ENCODE results near the gene CSF1.

Gene CSF1

GRCh38 chr1:109898842-109899241 lies 11.8 kb upstream of the CSF1 start:
- Mint-ChIP-seq H3K4me3 (no peak overlapping the region), H3K27ac (ENCODE audit: low read depth) (no peak overlapping the region), H3K4me1 (no peaks in the 10 kb centered on the region), H3K9me3 (no peaks in the 10 kb centered on the region), H3K36me3 (ENCODE audit: insufficient read depth) (no peaks in the 10 kb centered on the region), H3K27me3 (no peaks in the 10 kb centered on the region)
- no peak for ATAC-seq (replicated peaks; ENCODE audit: extremely low read depth, poor library complexity, severe bottlenecking)
- DNase-seq (ENCODE audit: low spot score in 2 of 2): no peak

DNA sequence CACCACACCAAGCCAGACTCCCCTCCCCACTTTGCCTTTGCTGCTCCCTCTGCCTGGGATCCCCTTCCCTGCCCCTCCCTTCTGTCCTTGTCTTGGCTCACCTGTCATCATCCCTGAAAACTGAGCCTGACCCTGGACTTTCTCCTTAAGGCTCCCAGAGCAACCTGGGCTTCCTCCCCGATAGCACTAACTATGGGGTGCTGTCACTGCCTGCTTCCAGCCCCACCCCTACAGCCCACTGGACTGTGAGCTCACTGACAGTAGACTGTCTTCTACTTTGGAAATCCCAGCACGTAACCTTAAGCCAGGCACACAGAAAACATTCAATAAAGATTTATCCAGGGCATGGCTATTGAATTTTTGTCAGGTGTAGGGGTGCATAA lies 9.5 kb upstream of the CSF1 start:
- Mint-ChIP-seq H3K27ac (ENCODE audit: low read depth) (no peak overlapping the region), H3K4me1 (peaks cover 7% of the 10 kb centered on the region), H3K27me3 (no peaks in the 10 kb centered on the region), H3K9me3 (no peaks in the 10 kb centered on the region), H3K36me3 (ENCODE audit: insufficient read depth) (no peaks in the 10 kb centered on the region), H3K4me3 (no peak overlapping the region)
- no peak for DNase-seq (ENCODE audit: low spot score in 2 of 2)
- ATAC-seq (replicated peaks; ENCODE audit: extremely low read depth, poor library complexity, severe bottlenecking): no peak

GRCh38 chr1:109901524-109902145 lies 9.0 kb upstream of the CSF1 start:
- Mint-ChIP-seq H3K27ac (ENCODE audit: low read depth) (no peak overlapping the region), H3K36me3 (ENCODE audit: insufficient read depth) (no peaks in the 10 kb centered on the region), H3K4me3 (no peak overlapping the region), H3K9me3 (no peaks in the 10 kb centered on the region), H3K27me3 (no peaks in the 10 kb centered on the region), H3K4me1 (peaks cover 12% of the 10 kb centered on the region)
- DNase-seq (ENCODE audit: low spot score in 2 of 2) (no peak), ATAC-seq (replicated peaks; ENCODE audit: extremely low read depth, poor library complexity, severe bottlenecking) (no peak)

GRCh38 chr1:109902204-109902985 lies 8.3 kb upstream of the CSF1 start:
- H3K27ac Mint-ChIP-seq (ENCODE audit: low read depth): no peak overlapping the region
- H3K27me3 Mint-ChIP-seq: no peaks in the 10 kb centered on the region
- H3K36me3 Mint-ChIP-seq (ENCODE audit: insufficient read depth): no peaks in the 10 kb centered on the region
- no peak for DNase-seq (ENCODE audit: low spot score in 2 of 2)
- H3K4me3 Mint-ChIP-seq: no peak overlapping the region
- H3K4me1 Mint-ChIP-seq: peaks cover 18% of the 10 kb centered on the region
- ATAC-seq (replicated peaks; ENCODE audit: extremely low read depth, poor library complexity, severe bottlenecking): no peak
- no peaks in the 10 kb centered on the region for H3K9me3 Mint-ChIP-seq

DNA sequence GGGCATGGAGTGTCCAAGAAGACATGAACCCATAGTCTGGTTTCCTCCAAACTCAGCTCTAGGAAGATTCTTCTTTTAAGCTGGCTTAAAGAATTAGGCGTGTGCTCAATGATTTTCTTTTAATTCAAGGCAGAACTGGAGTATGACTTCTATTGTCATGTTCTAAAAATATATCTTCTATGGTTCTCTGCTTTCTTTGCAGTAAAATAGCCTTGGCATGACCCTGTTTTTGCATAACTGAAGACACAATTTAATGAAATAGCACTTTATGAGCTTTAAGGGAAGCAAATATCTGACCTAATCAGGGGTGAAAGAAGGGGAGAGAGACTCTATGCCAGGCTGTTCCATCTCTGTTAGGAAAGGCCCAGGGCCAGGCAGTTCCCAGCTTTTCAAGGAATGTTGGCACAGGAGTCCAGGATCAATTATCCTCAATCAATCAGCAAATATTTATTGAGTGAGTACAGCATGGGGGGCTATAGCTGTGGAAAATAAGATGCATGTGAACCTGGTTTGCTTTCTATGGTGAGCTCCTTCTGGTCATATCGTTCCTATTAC lies 7.2 kb upstream of the CSF1 start:
- ATAC-seq (replicated peaks; ENCODE audit: extremely low read depth, poor library complexity, severe bottlenecking) (no peak), DNase-seq (ENCODE audit: low spot score in 2 of 2) (no peak)
- peaks cover 22% of the 10 kb centered on the region for H3K4me1 Mint-ChIP-seq
- no peak overlapping the region for H3K4me3 Mint-ChIP-seq
- no peak overlapping the region for H3K27ac Mint-ChIP-seq (ENCODE audit: low read depth)
- H3K27me3 Mint-ChIP-seq: no peaks in the 10 kb centered on the region
- H3K9me3 Mint-ChIP-seq: no peaks in the 10 kb centered on the region
- no peaks in the 10 kb centered on the region for H3K36me3 Mint-ChIP-seq (ENCODE audit: insufficient read depth)

DNA sequence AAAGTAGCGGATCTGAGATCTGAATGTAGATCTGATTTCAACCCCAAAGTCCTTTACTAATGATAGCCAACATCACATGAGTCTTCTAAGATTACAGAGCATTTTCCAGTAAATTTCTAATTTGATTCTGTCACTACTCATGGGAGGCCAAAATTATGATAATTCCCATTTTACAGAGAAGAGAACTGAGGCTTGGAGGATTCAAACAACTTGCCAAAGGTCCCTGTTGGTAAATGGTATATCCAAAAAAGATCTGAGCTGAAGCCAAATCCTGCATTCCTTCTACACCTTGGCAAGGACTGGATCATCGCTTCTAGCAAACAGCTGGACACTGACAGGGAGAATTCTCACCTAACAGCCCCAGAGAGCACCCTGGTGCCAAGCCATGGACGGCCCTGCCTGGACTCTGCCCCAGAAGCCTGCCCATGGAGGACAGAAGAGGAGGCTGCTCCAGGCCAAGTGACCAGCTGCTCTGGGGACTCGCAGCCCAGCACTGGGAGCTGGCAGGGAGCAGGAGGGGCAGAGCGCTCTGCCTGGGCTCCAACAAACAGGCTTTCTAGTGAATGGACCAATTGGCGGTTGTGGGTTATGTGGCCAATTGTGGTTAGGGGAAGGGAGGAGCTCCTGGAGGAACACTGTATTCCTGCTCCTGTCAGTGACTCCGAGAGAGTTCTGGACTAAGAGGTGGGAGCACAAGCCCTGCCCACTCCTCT lies 6.4 kb upstream of the CSF1 start:
- ATAC-seq (replicated peaks; ENCODE audit: extremely low read depth, poor library complexity, severe bottlenecking): no peak
- Mint-ChIP-seq H3K9me3 (no peaks in the 10 kb centered on the region), H3K27ac (ENCODE audit: low read depth) (no peak overlapping the region), H3K4me1 (peaks cover 23% of the 10 kb centered on the region), H3K36me3 (ENCODE audit: insufficient read depth) (no peaks in the 10 kb centered on the region), H3K4me3 (no peak overlapping the region), H3K27me3 (no peaks in the 10 kb centered on the region)
- no peak for DNase-seq (ENCODE audit: low spot score in 2 of 2)

DNA sequence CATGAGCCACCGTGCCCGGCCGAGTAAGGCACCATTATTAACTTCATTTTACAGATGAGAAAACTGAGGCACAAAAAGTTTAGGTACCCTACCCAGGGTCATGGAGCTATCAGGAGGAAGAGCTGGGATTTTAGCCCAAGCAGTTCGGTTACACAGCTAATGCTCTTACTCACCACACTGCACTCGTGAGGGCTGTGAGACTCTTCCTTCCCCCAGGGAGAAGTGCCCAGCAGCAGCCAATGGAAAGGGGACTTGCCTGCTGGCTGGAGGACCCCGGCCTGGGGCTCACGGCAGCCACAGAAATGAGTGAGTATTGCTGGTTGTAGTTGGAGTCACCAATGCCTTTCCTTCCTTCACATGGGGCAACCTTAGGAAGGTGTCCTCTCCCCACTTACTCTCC lies 5.2 kb upstream of the CSF1 start:
- ATAC-seq (replicated peaks; ENCODE audit: extremely low read depth, poor library complexity, severe bottlenecking) (no peak), DNase-seq (ENCODE audit: low spot score in 2 of 2) (no peak)
- Mint-ChIP-seq H3K4me1 (peaks cover 35% of the 10 kb centered on the region), H3K36me3 (ENCODE audit: insufficient read depth) (peaks cover 8% of the 10 kb centered on the region), H3K4me3 (no peak overlapping the region), H3K27me3 (no peaks in the 10 kb centered on the region), H3K27ac (ENCODE audit: low read depth) (peak overlapping the region; percentile 95), H3K9me3 (no peaks in the 10 kb centered on the region)

- DNase-seq (ENCODE audit: low spot score in 2 of 2) (peak; percentile 19 to 28), ATAC-seq (replicated peaks; ENCODE audit: extremely low read depth, poor library complexity, severe bottlenecking) (peak; percentile 92)
- Mint-ChIP-seq H3K4me1 (peaks cover 38% of the 10 kb centered on the region), H3K27ac (ENCODE audit: low read depth) (peak overlapping the region; percentile 95), H3K36me3 (ENCODE audit: insufficient read depth) (peaks cover 11% of the 10 kb centered on the region), H3K27me3 (no peaks in the 10 kb centered on the region), H3K9me3 (no peaks in the 10 kb centered on the region), H3K4me3 (peak overlapping the region; percentile 59)
These were observed 4.3 kb upstream of the CSF1 start for GRCh38 chr1:109906160-109906838.

DNA sequence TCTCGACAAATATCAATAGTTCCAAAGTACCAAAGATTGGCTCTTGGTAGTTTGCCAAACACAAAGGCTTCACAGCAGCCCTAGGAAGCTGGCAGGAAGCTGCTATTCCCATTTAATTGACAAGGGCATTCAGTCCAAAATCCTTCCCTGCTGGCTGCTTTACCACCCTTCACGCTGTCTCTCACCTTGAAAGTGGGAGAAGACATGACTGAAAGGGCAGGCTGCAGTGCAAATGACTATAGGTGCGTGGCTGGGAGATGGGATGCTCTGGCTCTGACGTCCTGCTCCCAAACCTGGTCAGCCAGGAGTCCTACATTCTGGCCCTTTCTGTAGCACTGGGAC lies 3.8 kb upstream of the CSF1 start:
- Mint-ChIP-seq H3K27me3 (no peaks in the 10 kb centered on the region), H3K9me3 (no peaks in the 10 kb centered on the region), H3K27ac (ENCODE audit: low read depth) (peak overlapping the region; percentile 95), H3K4me1 (peaks cover 43% of the 10 kb centered on the region), H3K4me3 (no peak overlapping the region), H3K36me3 (ENCODE audit: insufficient read depth) (peaks cover 14% of the 10 kb centered on the region)
- ATAC-seq (replicated peaks; ENCODE audit: extremely low read depth, poor library complexity, severe bottlenecking) (no peak), DNase-seq (ENCODE audit: low spot score in 2 of 2) (no peak)

GRCh38 chr1:109907190-109907774 lies 3.4 kb upstream of the CSF1 start:
- Mint-ChIP-seq H3K27ac (ENCODE audit: low read depth) (peak overlapping the region; percentile 30), H3K9me3 (no peaks in the 10 kb centered on the region), H3K4me3 (no peak overlapping the region), H3K4me1 (peaks cover 48% of the 10 kb centered on the region), H3K27me3 (no peaks in the 10 kb centered on the region), H3K36me3 (ENCODE audit: insufficient read depth) (peaks cover 14% of the 10 kb centered on the region)
- no peak for ATAC-seq (replicated peaks; ENCODE audit: extremely low read depth, poor library complexity, severe bottlenecking)
- DNase-seq (ENCODE audit: low spot score in 2 of 2): no peak

DNA sequence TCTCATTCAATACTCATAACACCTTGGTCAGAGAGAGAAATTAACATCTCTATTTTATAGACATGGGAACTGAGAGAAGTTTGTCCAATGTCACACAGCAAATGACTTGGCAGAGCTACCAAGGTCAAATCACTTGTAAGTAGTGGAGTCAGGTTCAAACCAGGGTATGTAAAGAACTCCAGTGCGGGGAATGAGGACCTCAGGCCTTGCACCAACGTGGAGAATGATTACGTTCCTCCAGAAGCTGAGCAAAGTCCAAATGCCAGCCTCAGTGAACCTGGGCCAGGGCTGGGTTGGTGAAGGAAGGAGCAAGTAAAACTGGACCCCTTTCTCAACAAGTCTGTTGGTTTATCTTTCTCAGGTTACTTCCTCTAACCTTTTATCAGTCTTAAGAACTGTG lies 1.8 kb upstream of the CSF1 start:
- no peak for DNase-seq (ENCODE audit: low spot score in 2 of 2)
- H3K9me3 Mint-ChIP-seq: no peaks in the 10 kb centered on the region
- H3K4me3 Mint-ChIP-seq: no peak overlapping the region
- H3K27me3 Mint-ChIP-seq: no peaks in the 10 kb centered on the region
- peaks cover 62% of the 10 kb centered on the region for H3K4me1 Mint-ChIP-seq
- ATAC-seq (replicated peaks; ENCODE audit: extremely low read depth, poor library complexity, severe bottlenecking): no peak
- H3K36me3 Mint-ChIP-seq (ENCODE audit: insufficient read depth): peaks cover 16% of the 10 kb centered on the region
- H3K27ac Mint-ChIP-seq (ENCODE audit: low read depth): no peak overlapping the region

DNA sequence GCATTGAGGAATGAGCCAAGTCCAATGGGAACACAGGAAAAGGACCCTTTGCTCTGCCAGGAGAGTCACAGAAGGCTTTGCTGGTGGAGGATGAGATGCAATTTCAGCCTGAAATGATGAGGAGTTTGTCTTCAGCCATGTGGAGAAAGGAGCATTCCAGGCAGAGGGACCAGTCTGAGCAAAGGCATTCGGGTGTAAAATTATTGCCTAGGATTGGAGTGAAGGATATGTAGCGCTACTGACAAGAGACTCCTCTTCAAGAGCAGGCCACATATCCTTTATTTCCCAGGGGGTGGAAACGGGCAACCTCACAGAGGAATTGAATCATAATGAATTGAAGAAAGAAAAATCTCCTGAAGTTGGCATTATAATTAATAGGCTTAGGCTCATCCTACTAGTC lies 1.1 kb upstream of the CSF1 start:
- no peak for DNase-seq (ENCODE audit: low spot score in 2 of 2)
- peaks cover 17% of the 10 kb centered on the region for H3K36me3 Mint-ChIP-seq (ENCODE audit: insufficient read depth)
- no peak for ATAC-seq (replicated peaks; ENCODE audit: extremely low read depth, poor library complexity, severe bottlenecking)
- peaks cover 65% of the 10 kb centered on the region for H3K4me1 Mint-ChIP-seq
- H3K9me3 Mint-ChIP-seq: no peaks in the 10 kb centered on the region
- no peaks in the 10 kb centered on the region for H3K27me3 Mint-ChIP-seq
- H3K4me3 Mint-ChIP-seq: peak overlapping the region; percentile 73
- no peak overlapping the region for H3K27ac Mint-ChIP-seq (ENCODE audit: low read depth)

Measured in central memory CD8-positive, alpha-beta T cell (primary cell).